GM19240 (cell line): ENCODE measurements around the gene PDE6A.
A peak's percentile ranks its signal among the peaks of the same experiment; 100 is the strongest.
"Not testable (repeated sequence)": the region's sequence is repeated elsewhere in the genome, so short reads cannot be mapped to it uniquely, and the experiment has no call there.

Experiments
- DNase-seq: peaks from one replicate; pipeline ENCODE4 v3.0.0; 2011; ENCODE audit warnings: low spot score; ENCODE audit not compliant: insufficient read length

Gene PDE6A

DNA sequence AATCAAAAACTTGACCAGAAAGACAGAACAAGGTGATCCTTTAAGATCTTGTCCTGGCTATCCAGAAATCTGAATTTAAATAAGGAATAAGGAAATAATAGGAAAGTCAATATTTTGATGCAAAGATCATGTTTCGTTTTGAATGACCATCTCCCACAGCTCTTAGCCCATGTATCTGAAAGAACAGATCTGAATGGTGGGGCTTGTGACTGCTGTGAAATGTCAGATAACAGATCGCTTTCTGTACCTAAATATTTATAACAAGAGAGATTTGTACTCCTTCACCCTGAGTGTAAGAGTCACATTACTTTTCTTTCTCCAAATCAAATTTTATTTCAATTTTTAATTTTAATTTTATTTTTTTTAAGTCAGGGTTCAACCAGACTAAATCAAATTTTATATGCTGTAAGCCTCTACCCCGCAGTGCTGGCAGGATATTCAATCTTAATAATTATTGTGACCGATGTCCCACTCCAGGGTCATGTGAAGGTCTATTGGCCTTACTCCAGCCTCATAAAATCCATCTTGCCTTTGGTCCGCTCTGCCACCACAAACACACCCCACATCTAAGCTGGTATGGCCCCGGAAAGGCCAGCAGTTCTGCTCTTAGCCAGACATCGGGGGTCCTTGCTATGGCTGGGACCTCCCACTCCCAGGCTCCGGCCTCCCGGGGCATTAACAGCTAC, 9.0 kb upstream of the PDE6A start:
- no peak for DNase-seq

DNA sequence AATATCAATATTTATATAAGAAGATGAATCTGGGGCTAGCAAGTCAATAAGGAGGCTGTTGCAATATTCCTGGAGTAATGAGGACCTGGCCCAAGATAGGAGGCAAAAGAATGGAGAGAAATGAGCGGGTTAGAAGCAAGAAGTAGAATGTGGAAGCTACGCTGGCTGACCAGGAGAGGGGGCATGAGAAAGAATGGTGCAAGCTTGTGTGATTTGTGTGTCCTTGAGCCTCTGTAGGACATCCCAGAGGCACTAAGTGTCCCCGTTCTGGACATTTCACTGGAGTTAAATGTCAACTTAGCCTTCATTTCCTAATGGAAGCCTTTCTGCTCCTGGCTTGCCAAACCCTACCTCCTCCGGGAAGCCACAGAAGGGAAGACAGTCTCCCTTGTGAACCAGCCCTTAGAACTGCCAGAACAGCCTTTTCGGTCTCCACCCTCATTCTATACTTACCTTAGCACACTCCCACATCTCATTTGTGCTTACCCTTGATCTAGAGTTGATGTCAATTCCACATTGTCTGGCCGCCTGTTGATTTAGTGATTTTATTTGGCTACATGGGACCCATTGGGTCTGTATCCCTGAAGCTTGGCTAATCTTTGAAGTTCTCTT, 6.7 kb upstream of the PDE6A start:
- DNase-seq, result no peak

GRCh38 chr5:149948993-149949392, 4.4 kb upstream of the PDE6A start:
- DNase-seq, result no peak

DNA sequence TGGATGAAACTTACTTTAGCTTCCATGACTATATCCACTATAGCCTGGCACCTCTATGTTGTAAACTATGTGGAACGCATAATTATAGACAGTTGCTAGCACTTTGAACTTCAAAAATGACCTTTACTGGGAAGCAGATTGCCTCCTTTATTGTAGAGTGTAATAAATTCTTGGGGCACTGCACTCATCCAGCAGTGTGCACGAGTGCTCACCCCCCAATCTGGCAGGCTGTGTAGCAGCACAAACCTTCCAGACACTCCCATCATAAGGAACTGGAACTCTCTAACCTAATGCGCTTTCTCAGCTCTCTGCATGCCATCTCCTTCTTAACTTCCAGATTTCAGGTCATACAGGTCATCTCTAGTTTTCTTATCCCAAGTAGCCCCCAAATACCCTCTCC, 1.5 kb upstream of the PDE6A start:
- DNase-seq, result no peak

- DNase-seq, result not testable (repeated sequence)
These were observed 1.2 kb downstream of the PDE6A start for GRCh38 chr5:149943177-149943949.

- not testable (repeated sequence) for DNase-seq
These were observed 1.8 kb downstream of the PDE6A start for GRCh38 chr5:149942741-149943169.

DNA sequence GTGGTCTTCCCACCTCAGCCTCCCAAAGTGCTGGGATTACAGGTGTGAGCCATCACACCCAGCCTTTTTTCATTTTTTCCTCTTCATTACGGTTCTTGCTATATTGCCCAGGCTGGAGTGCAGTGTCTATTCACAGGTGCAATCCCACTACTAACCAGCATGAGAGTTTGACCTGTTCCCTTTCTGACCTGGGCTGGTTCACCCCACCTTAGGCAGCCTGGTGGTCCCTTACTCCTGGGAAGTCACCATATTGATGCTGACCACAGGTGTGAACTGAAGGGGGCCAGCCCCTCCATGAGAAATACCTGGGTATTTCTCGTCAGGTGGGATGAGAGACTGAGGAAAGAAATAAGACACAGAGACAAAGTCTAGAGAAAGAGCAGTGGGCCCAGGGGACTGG, 2.4 kb downstream of the PDE6A start:
- DNase-seq, result no peak

GRCh38 chr5:149941795-149942194, 2.8 kb downstream of the PDE6A start:
- DNase-seq, result no peak

- no peak for DNase-seq
These were observed 3.5 kb downstream of the PDE6A start for GRCh38 chr5:149940941-149941644.

DNA sequence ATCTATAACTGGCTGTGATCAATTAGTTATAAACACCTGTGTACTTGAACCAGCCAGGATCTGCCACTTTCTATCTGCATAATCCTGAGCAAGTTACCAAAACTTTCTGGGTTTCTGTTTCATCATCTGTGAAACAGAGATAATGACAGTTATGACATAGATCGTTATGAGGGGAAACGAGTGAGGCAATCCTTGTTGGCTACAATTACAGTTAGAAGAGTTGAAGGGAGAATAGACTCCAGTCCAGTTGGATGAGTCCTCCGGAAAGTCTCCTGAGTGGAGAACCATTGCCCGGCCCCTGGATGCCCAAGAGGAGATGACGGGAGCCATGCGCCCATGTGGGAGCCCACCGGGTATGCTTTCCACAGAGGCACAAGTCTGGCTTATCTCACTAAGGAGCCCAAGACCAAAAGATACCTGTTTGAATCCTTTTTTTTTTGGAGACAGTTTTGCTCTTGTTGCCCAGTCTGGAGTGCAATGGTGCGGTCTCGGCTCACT, 4.5 kb downstream of the PDE6A start:
- peak; percentile 28 for DNase-seq

DNA sequence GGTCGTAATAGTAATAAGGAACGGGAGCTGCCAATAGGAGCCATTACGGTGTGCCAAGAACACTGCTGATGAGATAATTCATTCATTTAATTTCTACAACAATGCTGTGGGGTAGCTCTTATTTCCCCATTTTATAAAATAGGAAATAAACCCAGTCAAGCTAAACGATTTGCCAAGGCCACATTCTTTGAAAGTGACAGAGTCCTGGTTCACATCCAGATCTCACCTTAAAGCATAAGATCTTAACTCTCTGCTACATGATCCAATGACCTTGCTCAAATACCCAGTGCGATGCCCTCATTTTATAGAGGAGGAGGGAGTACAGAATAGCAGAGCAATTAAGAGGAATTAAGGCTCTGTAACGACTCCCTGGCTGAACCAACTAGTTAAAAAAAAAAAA, 5.0 kb downstream of the PDE6A start:
- DNase-seq, result no peak

DNA sequence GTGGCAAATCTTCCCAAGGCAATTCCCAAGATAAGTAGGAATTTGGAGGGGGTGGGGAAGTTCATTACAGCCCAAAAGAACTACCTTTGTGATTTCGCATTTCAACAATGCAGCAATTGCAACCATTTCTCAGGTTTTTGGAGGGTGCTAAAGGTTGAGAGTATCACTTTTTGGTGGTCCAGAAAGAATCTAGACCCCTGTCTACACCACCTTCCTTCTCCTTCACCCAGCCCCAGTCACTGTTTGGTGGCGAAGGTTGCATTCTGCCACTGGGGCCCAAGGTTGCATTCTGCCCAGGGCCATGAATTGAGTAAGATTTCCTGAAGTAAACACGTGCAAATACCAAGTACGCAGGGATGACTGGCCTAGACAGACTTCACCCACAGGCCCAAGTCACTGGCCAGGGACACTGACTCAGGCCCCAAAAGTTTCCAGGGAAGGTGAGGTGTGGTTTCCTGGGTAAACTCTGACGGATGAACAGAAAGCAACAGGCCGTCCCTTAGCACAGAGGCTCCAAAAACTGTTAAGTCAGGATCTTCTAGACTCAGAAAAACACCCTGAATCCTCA, 5.7 kb downstream of the PDE6A start:
- DNase-seq, result no peak

GRCh38 chr5:149938279-149938678, 6.3 kb downstream of the PDE6A start:
- no peak for DNase-seq

GRCh38 chr5:149937610-149938009, 7.0 kb downstream of the PDE6A start:
- no peak for DNase-seq

GRCh38 chr5:149936700-149937091, 7.9 kb downstream of the PDE6A start:
- DNase-seq, result no peak

DNA sequence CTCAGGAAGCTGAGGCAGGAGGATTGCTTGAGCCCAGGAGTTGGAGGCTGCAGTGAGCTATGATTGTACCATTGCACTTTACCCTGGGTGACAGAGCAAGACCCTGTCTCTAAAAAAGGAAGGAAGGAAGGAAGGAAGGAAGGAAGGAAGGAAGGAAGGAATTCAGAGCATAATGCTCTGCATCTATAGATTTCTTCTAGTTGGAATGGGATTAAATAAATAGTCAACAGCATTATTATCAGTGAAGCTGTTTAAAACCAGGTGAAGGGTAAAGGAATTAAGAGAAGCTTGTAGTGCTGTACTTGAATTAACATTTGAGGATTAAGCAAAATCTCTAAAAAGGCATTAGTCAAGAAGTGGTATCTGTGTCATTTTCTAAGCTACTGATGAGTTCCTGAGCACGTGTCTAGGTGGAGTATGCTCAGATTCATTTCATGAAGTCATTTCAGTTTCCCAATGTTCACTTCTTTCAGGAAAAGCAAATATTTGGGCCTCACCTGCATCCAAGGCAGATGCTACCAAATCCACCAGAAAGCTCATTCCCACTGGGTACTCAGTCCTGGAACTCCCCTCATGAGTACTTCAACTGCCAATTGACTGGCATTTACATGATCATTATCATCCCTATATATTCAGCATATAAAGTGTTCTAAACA, 8.4 kb downstream of the PDE6A start:
- DNase-seq, result no peak

GRCh38 chr5:149935431-149935901, 9.1 kb downstream of the PDE6A start:
- no peak for DNase-seq

- no peak for DNase-seq
These were observed 11.9 kb downstream of the PDE6A start for GRCh38 chr5:149932445-149933350.

GRCh38 chr5:149931992-149932436, 12.6 kb downstream of the PDE6A start:
- no peak for DNase-seq
